ENCODE results near the gene SSX2IP. TPM values are rescaled to one million over a fixed set of nuclear protein-coding genes. Genes with fewer than 3 reads are reported as not detected.

Gene SSX2IP
- total and polyA plus RNA-seq, 4 donors: 3.7 to 21.8 (median 6.4) TPM

GRCh38 chr1:84715342-84716019 lies 25.2 kb upstream of the SSX2IP start:
- 83% methylated on average over 3 of the region's 3 CpGs for WGBS
- no peak for DNase-seq (ENCODE audit: low spot score)
- Histone ChIP-seq H3K4me1 (ENCODE audit: control insufficient read depth in 4 of 4, insufficient read depth in 4 of 4, low read length in 3 of 4) (peaks cover 0 to 18% (median 14%) of the 10 kb centered on the region in 4 donors), H3K9ac (ENCODE audit: low read depth in 1 of 2, low read length in 2 of 2) (no peak overlapping the region), H3K9me3 (ENCODE audit: control insufficient read depth in 4 of 4, low read length in 3 of 4) (no peaks in the 10 kb centered on the region), H3K4me3 (ENCODE audit: low read depth in 1 of 3, low read length in 3 of 3) (no peak overlapping the region), H3K36me3 (ENCODE audit: control insufficient read depth in 4 of 4, insufficient read depth in 3 of 4, low read depth in 1 of 4, low read length in 3 of 4) (no peaks in the 10 kb centered on the region), H3K27ac (ENCODE audit: low read depth in 1 of 2, low read length in 2 of 2) (no peak overlapping the region), H3K27me3 (ENCODE audit: control insufficient read depth in 4 of 4, insufficient read depth in 4 of 4, low read length in 3 of 4) (no peaks in the 10 kb centered on the region)
- TF ChIP-seq RAD21 (IDR thresholded peaks at IDR 0.05) (no peak), HNF4A (conservative IDR thresholded peaks at IDR 0.05) (no peak), JUND (IDR thresholded peaks at IDR 0.05) (no peak), FOXA2 (IDR thresholded peaks at IDR 0.05) (no peak), RXRA (IDR thresholded peaks at IDR 0.05) (no peak), HNF4G (IDR thresholded peaks at IDR 0.05) (no peak)
- TF ChIP-seq, protein P1, sequence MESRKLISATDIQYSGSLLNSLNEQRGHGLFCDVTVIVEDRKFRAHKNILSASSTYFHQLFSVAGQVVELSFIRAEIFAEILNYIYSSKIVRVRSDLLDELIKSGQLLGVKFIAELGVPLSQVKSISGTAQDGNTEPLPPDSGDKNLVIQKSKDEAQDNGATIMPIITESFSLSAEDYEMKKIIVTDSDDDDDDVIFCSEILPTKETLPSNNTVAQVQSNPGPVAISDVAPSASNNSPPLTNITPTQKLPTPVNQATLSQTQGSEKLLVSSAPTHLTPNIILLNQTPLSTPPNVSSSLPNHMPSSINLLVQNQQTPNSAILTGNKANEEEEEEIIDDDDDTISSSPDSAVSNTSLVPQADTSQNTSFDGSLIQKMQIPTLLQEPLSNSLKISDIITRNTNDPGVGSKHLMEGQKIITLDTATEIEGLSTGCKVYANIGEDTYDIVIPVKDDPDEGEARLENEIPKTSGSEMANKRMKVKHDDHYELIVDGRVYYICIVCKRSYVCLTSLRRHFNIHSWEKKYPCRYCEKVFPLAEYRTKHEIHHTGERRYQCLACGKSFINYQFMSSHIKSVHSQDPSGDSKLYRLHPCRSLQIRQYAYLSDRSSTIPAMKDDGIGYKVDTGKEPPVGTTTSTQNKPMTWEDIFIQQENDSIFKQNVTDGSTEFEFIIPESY (IDR thresholded peaks at IDR 0.05): no peak
- TF ChIP-seq, protein P2, sequence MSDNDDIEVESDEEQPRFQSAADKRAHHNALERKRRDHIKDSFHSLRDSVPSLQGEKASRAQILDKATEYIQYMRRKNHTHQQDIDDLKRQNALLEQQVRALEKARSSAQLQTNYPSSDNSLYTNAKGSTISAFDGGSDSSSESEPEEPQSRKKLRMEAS (IDR thresholded peaks at IDR 0.05): no peak

- DNase-seq (ENCODE audit: low spot score): no peak
- no peaks in the 10 kb centered on the region for H3K27me3 ChIP-seq (ENCODE audit: control insufficient read depth in 4 of 4, insufficient read depth in 4 of 4, low read length in 3 of 4)
- no peak overlapping the region for H3K27ac ChIP-seq (ENCODE audit: low read depth in 1 of 2, low read length in 2 of 2)
- H3K9ac ChIP-seq (ENCODE audit: low read depth in 1 of 2, low read length in 2 of 2): no peak overlapping the region
- H3K36me3 ChIP-seq (ENCODE audit: control insufficient read depth in 4 of 4, insufficient read depth in 3 of 4, low read depth in 1 of 4, low read length in 3 of 4): no peaks in the 10 kb centered on the region
- no peak for TF ChIP-seq CTCF (IDR thresholded peaks at IDR 0.05; ENCODE audit: low read depth, low read length, missing input control)
- TF ChIP-seq, protein P3, sequence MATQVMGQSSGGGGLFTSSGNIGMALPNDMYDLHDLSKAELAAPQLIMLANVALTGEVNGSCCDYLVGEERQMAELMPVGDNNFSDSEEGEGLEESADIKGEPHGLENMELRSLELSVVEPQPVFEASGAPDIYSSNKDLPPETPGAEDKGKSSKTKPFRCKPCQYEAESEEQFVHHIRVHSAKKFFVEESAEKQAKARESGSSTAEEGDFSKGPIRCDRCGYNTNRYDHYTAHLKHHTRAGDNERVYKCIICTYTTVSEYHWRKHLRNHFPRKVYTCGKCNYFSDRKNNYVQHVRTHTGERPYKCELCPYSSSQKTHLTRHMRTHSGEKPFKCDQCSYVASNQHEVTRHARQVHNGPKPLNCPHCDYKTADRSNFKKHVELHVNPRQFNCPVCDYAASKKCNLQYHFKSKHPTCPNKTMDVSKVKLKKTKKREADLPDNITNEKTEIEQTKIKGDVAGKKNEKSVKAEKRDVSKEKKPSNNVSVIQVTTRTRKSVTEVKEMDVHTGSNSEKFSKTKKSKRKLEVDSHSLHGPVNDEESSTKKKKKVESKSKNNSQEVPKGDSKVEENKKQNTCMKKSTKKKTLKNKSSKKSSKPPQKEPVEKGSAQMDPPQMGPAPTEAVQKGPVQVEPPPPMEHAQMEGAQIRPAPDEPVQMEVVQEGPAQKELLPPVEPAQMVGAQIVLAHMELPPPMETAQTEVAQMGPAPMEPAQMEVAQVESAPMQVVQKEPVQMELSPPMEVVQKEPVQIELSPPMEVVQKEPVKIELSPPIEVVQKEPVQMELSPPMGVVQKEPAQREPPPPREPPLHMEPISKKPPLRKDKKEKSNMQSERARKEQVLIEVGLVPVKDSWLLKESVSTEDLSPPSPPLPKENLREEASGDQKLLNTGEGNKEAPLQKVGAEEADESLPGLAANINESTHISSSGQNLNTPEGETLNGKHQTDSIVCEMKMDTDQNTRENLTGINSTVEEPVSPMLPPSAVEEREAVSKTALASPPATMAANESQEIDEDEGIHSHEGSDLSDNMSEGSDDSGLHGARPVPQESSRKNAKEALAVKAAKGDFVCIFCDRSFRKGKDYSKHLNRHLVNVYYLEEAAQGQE (IDR thresholded peaks at IDR 0.05): no peak
- no peak for TF ChIP-seq JUND (IDR thresholded peaks at IDR 0.05)
- no peak for TF ChIP-seq FOXA2 (IDR thresholded peaks at IDR 0.05)
- no peak for TF ChIP-seq EGR1 (IDR thresholded peaks at IDR 0.05; ENCODE audit: low read depth in 2 of 2)
- TF ChIP-seq HNF4A (conservative IDR thresholded peaks at IDR 0.05): no peak
- no peak for TF ChIP-seq HNF4G (IDR thresholded peaks at IDR 0.05)
- WGBS: 94% methylated on average over 3 of the region's 3 CpGs
- no peaks in the 10 kb centered on the region for H3K4me1 ChIP-seq (ENCODE audit: control insufficient read depth in 4 of 4, insufficient read depth in 4 of 4, low read length in 3 of 4)
- no peak overlapping the region for H3K4me3 ChIP-seq (ENCODE audit: low read depth in 1 of 3, low read length in 3 of 3)
- no peaks in the 10 kb centered on the region for H3K9me3 ChIP-seq (ENCODE audit: control insufficient read depth in 4 of 4, low read length in 3 of 4)
Observed at GRCh38 chr1:84712276-84712874, 22.1 kb upstream of the SSX2IP start.

Measured in liver (tissue), 9 donors.